ENCODE measurements around the gene DLGAP4. TPM values are rescaled to one million over a fixed set of nuclear protein-coding genes. Genes with fewer than 3 reads are reported as not detected.

Gene DLGAP4
- polyA plus RNA-seq, 2 of the 4 experiments (the other 2 are of a cell fraction): 11.9 to 36.7 TPM

DNA sequence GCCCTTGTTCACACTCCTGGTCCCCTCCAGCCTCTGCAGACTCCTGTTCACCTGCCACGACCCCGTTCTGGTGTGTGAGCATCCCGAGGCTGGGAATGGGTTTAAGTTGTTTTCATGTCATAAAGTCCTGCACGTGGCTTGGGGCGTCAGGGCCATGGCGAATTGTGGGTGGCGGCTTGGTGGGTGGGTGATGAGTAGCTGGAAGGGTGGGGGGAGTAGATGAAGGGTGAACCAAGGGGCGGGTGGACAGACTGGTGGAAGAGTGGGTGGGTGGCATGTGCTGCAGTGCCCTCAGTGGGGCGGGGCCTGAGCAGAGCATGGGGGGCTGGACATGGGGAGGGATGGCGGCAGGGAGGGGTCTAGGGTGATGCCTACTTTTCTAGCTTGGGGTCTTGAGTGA, 54.3 kb downstream of the DLGAP4 start:
- ChIA-PET POLR2A (no interaction called here), CTCF (interaction anchor here (2.0 kb wide), 1 partner anchor 79 kb away, joined by 5 read pairs; no protein-coding TSS in a partner anchor)
- H3K27ac ChIP-seq: no peak overlapping the region
- DNase-seq (ENCODE audit: low read depth in 1 of 2, low spot score in 1 of 2): no peak
- no peak for FAIRE-seq
- no peak for ATAC-seq
- H3K9me3 ChIP-seq: no peaks in the 10 kb centered on the region
- H3K4me3 ChIP-seq: no peak overlapping the region
- no peak for TF ChIP-seq EP300 (IDR thresholded peaks at IDR 0.05)
- no peak for TF ChIP-seq ELK1 (IDR thresholded peaks at IDR 0.05; ENCODE audit: low read depth, low read length)
- no peak for TF ChIP-seq CEBPB (IDR thresholded peaks at IDR 0.05)
- no peak for TF ChIP-seq EHMT2 (IDR thresholded peaks at IDR 0.05; ENCODE audit: low read depth)
- TF ChIP-seq GATA3 (IDR thresholded peaks at IDR 0.05; ENCODE audit: borderline replicate concordance): no peak
- no peak for TF ChIP-seq CTCF (IDR thresholded peaks at IDR 0.05)
- no peak for TF ChIP-seq ZFP36 (IDR thresholded peaks at IDR 0.05; ENCODE audit: borderline replicate concordance, partially characterized antibody)
- TF ChIP-seq, protein P1, sequence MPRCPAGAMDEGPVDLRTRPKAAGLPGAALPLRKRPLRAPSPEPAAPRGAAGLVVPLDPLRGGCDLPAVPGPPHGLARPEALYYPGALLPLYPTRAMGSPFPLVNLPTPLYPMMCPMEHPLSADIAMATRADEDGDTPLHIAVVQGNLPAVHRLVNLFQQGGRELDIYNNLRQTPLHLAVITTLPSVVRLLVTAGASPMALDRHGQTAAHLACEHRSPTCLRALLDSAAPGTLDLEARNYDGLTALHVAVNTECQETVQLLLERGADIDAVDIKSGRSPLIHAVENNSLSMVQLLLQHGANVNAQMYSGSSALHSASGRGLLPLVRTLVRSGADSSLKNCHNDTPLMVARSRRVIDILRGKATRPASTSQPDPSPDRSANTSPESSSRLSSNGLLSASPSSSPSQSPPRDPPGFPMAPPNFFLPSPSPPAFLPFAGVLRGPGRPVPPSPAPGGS (IDR thresholded peaks at IDR 0.05): no peak
- no peak for TF ChIP-seq USF2 (IDR thresholded peaks at IDR 0.05)
- no peaks in the 10 kb centered on the region for H3K4me1 ChIP-seq
- WGBS (ENCODE audit: missing lambda C conversion rate): 53% methylated on average over 3 of the region's 10 CpGs
- H3K4me2 ChIP-seq: no peak overlapping the region

DNA sequence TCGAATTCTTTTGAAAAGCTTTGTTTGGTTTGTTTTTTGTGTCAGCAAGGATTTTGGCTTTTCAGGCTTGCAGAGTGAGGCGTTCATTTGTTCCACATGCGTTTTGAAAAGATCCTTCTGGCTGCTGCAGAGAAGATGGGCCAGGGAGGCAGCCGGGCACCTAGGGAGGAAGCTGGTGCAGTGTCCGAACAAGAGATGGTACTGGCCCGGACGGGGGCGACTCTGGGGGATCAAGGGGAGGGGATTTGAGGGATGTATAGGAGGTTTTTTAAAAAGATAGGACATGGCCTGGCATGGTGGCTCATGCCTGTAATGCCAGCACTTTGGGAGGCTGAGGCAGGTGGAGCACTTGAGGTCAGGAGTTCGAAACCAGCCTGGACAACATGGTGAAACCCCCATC, 55.3 kb downstream of the DLGAP4 start:
- FAIRE-seq (no peak), ATAC-seq (no peak)

More for the DNA sequence above, 55.3 kb downstream of the DLGAP4 start:
- no peak for DNase-seq (ENCODE audit: low read depth in 1 of 2, low spot score in 1 of 2)
- TF ChIP-seq RFX5 (IDR thresholded peaks at IDR 0.05) (no peak), NPAS2 (CRISPR knock-in tag; IDR thresholded peaks at IDR 0.05; ENCODE audit: borderline replicate concordance) (no peak), POLR2A (IDR thresholded peaks at IDR 0.05; ENCODE audit: low read length) (no peak), HOXB13 (CRISPR knock-in tag; IDR thresholded peaks at IDR 0.05; ENCODE audit: low read depth) (no peak), CHD4 (IDR thresholded peaks at IDR 0.05; ENCODE audit: borderline replicate concordance) (no peak), USF2 (IDR thresholded peaks at IDR 0.05) (no peak), HDAC2 (IDR thresholded peaks at IDR 0.05) (no peak), CHD2 (IDR thresholded peaks at IDR 0.05; ENCODE audit: low read length, partially characterized antibody) (no peak), CEBPB (IDR thresholded peaks at IDR 0.05) (no peak), FOXS1 (CRISPR knock-in tag; IDR thresholded peaks at IDR 0.05) (no peak)
- TF ChIP-seq, protein P2, sequence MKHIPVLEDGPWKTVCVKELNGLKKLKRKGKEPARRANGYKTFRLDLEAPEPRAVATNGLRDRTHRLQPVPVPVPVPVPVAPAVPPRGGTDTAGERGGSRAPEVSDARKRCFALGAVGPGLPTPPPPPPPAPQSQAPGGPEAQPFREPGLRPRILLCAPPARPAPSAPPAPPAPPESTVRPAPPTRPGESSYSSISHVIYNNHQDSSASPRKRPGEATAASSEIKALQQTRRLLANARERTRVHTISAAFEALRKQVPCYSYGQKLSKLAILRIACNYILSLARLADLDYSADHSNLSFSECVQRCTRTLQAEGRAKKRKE (CRISPR knock-in tag; IDR thresholded peaks at IDR 0.05; ENCODE audit: low read depth): no peak
- no peak overlapping the region for H3K27ac ChIP-seq
- POLR2A ChIA-PET: no interaction called here
- no peak overlapping the region for H3K4me3 ChIP-seq
- H3K9me3 ChIP-seq: no peaks in the 10 kb centered on the region
- no peaks in the 10 kb centered on the region for H3K4me1 ChIP-seq
- no peak overlapping the region for H3K4me2 ChIP-seq
- WGBS (ENCODE audit: missing lambda C conversion rate): 66% methylated on average over 7 of the region's 9 CpGs
- CTCF ChIA-PET: interaction anchor here (0.9 to 2.0 kb wide), 2 partner anchors 13 to 78 kb away, joined by 3 to 5 read pairs; no protein-coding TSS in a partner anchor
